ENCODE data around the gene MAP3K4.

Gene MAP3K4

GRCh38 chr6:161127071-161127740 is 135.6 kb downstream of the MAP3K4 start:
- no peak for ATAC-seq
- Mint-ChIP-seq H3K9me3 (peaks cover 8% of the 10 kb centered on the region), H3K27ac (no peak overlapping the region), H3K4me1 (peaks cover 16% of the 10 kb centered on the region), H3K4me3 (no peak overlapping the region), H3K36me3 (peaks cover 50% of the 10 kb centered on the region)
- no peak for DNase-seq (ENCODE audit: low spot score in 2 of 2)

GRCh38 chr6:161128230-161128629 is 136.7 kb downstream of the MAP3K4 start:
- Mint-ChIP-seq H3K4me3 (peak overlapping the region; percentile 14), H3K27ac (peak overlapping the region; percentile 85), H3K4me1 (peaks cover 16% of the 10 kb centered on the region), H3K36me3 (peaks cover 46% of the 10 kb centered on the region), H3K9me3 (peaks cover 8% of the 10 kb centered on the region)
- no peak for DNase-seq (ENCODE audit: low spot score in 2 of 2)
- ATAC-seq: peak; percentile 61

GRCh38 chr6:161128680-161129196 is 137.2 kb downstream of the MAP3K4 start:
- ATAC-seq (peak; percentile 84), DNase-seq (ENCODE audit: low spot score in 2 of 2) (no peak)
- Mint-ChIP-seq H3K4me3 (peak overlapping the region; percentile 14), H3K9me3 (peaks cover 8% of the 10 kb centered on the region), H3K27ac (peak overlapping the region; percentile 85), H3K4me1 (peaks cover 16% of the 10 kb centered on the region), H3K36me3 (peaks cover 42% of the 10 kb centered on the region)

- Mint-ChIP-seq H3K27ac (no peak overlapping the region), H3K4me1 (peaks cover 16% of the 10 kb centered on the region), H3K36me3 (peaks cover 32% of the 10 kb centered on the region), H3K9me3 (no peaks in the 10 kb centered on the region), H3K4me3 (no peak overlapping the region)
- DNase-seq (ENCODE audit: low spot score in 2 of 2): no peak
- no peak for ATAC-seq
Measured at GRCh38 chr6:161130541-161130940, 139.0 kb downstream of the MAP3K4 start.

GRCh38 chr6:161130967-161131766 is 139.6 kb downstream of the MAP3K4 start:
- no peak overlapping the region for H3K27ac Mint-ChIP-seq
- DNase-seq (ENCODE audit: low spot score in 2 of 2) (no peak), ATAC-seq (no peak)
- peaks cover 18% of the 10 kb centered on the region for H3K4me1 Mint-ChIP-seq
- H3K36me3 Mint-ChIP-seq: peaks cover 36% of the 10 kb centered on the region
- H3K9me3 Mint-ChIP-seq: no peaks in the 10 kb centered on the region
- no peak overlapping the region for H3K4me3 Mint-ChIP-seq

GRCh38 chr6:161132384-161132783 is 140.8 kb downstream of the MAP3K4 start:
- DNase-seq (ENCODE audit: low spot score in 2 of 2): peak in 1 of 2 donors; percentile 46
- no peaks in the 10 kb centered on the region for H3K9me3 Mint-ChIP-seq
- peaks cover 35% of the 10 kb centered on the region for H3K36me3 Mint-ChIP-seq
- no peak overlapping the region for H3K27ac Mint-ChIP-seq
- no peak for ATAC-seq
- H3K4me3 Mint-ChIP-seq: no peak overlapping the region
- H3K4me1 Mint-ChIP-seq: peaks cover 22% of the 10 kb centered on the region

GRCh38 chr6:161133963-161134362 is 142.4 kb downstream of the MAP3K4 start:
- Mint-ChIP-seq H3K4me3 (no peak overlapping the region), H3K4me1 (peaks cover 12% of the 10 kb centered on the region), H3K36me3 (peaks cover 32% of the 10 kb centered on the region), H3K27ac (no peak overlapping the region), H3K9me3 (no peaks in the 10 kb centered on the region)
- no peak for ATAC-seq
- peak in 1 of 2 donors; percentile 17 for DNase-seq (ENCODE audit: low spot score in 2 of 2)

GRCh38 chr6:161134550-161135298 is 143.2 kb downstream of the MAP3K4 start:
- Mint-ChIP-seq H3K9me3 (no peaks in the 10 kb centered on the region), H3K27ac (no peak overlapping the region), H3K4me3 (no peak overlapping the region), H3K4me1 (peaks cover 6% of the 10 kb centered on the region), H3K36me3 (peaks cover 31% of the 10 kb centered on the region)
- DNase-seq (ENCODE audit: low spot score in 2 of 2): peak in 1 of 2 donors; percentile 32
- no peak for ATAC-seq

GRCh38 chr6:161135695-161136591 is 144.4 kb downstream of the MAP3K4 start:
- ATAC-seq: peak; percentile 45
- Mint-ChIP-seq H3K36me3 (peaks cover 32% of the 10 kb centered on the region), H3K4me1 (peaks cover 6% of the 10 kb centered on the region), H3K4me3 (no peak overlapping the region), H3K27ac (peak overlapping the region; percentile 72), H3K9me3 (no peaks in the 10 kb centered on the region)
- DNase-seq (ENCODE audit: low spot score in 2 of 2): peak in 1 of 2 donors; percentile 36

GRCh38 chr6:161136655-161137054 is 145.1 kb downstream of the MAP3K4 start:
- Mint-ChIP-seq H3K9me3 (no peaks in the 10 kb centered on the region), H3K4me1 (peaks cover 6% of the 10 kb centered on the region), H3K36me3 (peaks cover 36% of the 10 kb centered on the region), H3K4me3 (no peak overlapping the region), H3K27ac (peak overlapping the region; percentile 72)
- no peak for ATAC-seq
- peak in 1 of 2 donors; percentile 28 for DNase-seq (ENCODE audit: low spot score in 2 of 2)

- Mint-ChIP-seq H3K9me3 (no peaks in the 10 kb centered on the region), H3K4me3 (no peak overlapping the region), H3K36me3 (peaks cover 35% of the 10 kb centered on the region), H3K4me1 (peaks cover 8% of the 10 kb centered on the region), H3K27ac (peak overlapping the region; percentile 72)
- ATAC-seq: no peak
- DNase-seq (ENCODE audit: low spot score in 2 of 2): no peak
Measured at GRCh38 chr6:161137320-161137719, 145.8 kb downstream of the MAP3K4 start.

GRCh38 chr6:161137839-161138542 is 146.4 kb downstream of the MAP3K4 start:
- peaks cover 11% of the 10 kb centered on the region for H3K4me1 Mint-ChIP-seq
- H3K27ac Mint-ChIP-seq: no peak overlapping the region
- peak in 1 of 2 donors; percentile 43 for DNase-seq (ENCODE audit: low spot score in 2 of 2)
- peaks cover 31% of the 10 kb centered on the region for H3K36me3 Mint-ChIP-seq
- H3K4me3 Mint-ChIP-seq: no peak overlapping the region
- ATAC-seq: peak; percentile 78
- H3K9me3 Mint-ChIP-seq: no peaks in the 10 kb centered on the region

- Mint-ChIP-seq H3K27ac (no peak overlapping the region), H3K4me3 (no peak overlapping the region), H3K4me1 (peaks cover 11% of the 10 kb centered on the region), H3K9me3 (no peaks in the 10 kb centered on the region), H3K36me3 (peaks cover 31% of the 10 kb centered on the region)
- DNase-seq (ENCODE audit: low spot score in 2 of 2) (peak in 1 of 2 donors; percentile 43), ATAC-seq (no peak)
Measured at GRCh38 chr6:161138543-161139303, 147.2 kb downstream of the MAP3K4 start.

Measured in stimulated activated effector memory CD8-positive, alpha-beta T cell treated with anti-CD3 and anti-CD28 coated beads, Interleukin-12 subunit alpha, Interleukin-12 subunit beta, amount 100 ng/mL, for 72 hours (primary cell).